Stimulated activated CD8-positive, alpha-beta memory T cell treated with anti-CD3 and anti-CD28 coated beads, Interleukin-12 subunit alpha, Interleukin-12 subunit beta, amount 100 ng/mL, for 1 hour (primary cell): Measurements from ENCODE around the gene RANBP3.
"Not testable (repeated sequence)": the region's sequence is repeated elsewhere in the genome, so short reads cannot be mapped to it uniquely, and the experiment has no call there.

ENCODE experiments used
- DNase-seq: peaks from one replicate; pipeline ENCODE4 v3.0.0-alpha.2; 2020; ENCODE audit warnings: low read depth

The RANBP3 gene

GRCh38 chr19:5977785-5978605 is at the start of gene RANBP3:
TSS of gene RANBP3 (minus strand) at chr19:5978140. CDS start at chr19:5978082, 58 bp downstream.
- DNase-seq = peak; percentile 97

- DNase-seq = no peak
Observed at GRCh38 chr19:6026390-6027227, 48.7 kb upstream of the RANBP3 start.

GRCh38 chr19:6024756-6025155 is 46.8 kb upstream of the RANBP3 start:
- not testable (repeated sequence) for DNase-seq

GRCh38 chr19:6023936-6024335 is 46.0 kb upstream of the RANBP3 start:
- DNase-seq = no peak

- no peak for DNase-seq
Observed at GRCh38 chr19:6023085-6023682, 45.2 kb upstream of the RANBP3 start.

- DNase-seq = no peak
Observed at GRCh38 chr19:6022570-6023064, 44.7 kb upstream of the RANBP3 start.

GRCh38 chr19:6021878-6022569 is 44.1 kb upstream of the RANBP3 start:
- DNase-seq = peak; percentile 63

GRCh38 chr19:6020972-6021805 is 43.2 kb upstream of the RANBP3 start:
- DNase-seq = no peak

GRCh38 chr19:6020166-6020882 is 42.4 kb upstream of the RANBP3 start:
- no peak for DNase-seq

- no peak for DNase-seq
Observed at GRCh38 chr19:6018786-6019185, 40.8 kb upstream of the RANBP3 start.

- no peak for DNase-seq
Observed at GRCh38 chr19:6017576-6017975, 39.6 kb upstream of the RANBP3 start.

- no peak for DNase-seq
Observed at GRCh38 chr19:6015841-6016545, 38.1 kb upstream of the RANBP3 start.

GRCh38 chr19:6014551-6015135 is 36.7 kb upstream of the RANBP3 start:
- no peak for DNase-seq

- no peak for DNase-seq
Observed at GRCh38 chr19:6012426-6013170, 34.7 kb upstream of the RANBP3 start.

- DNase-seq = no peak
Observed at GRCh38 chr19:6011794-6012193, 33.9 kb upstream of the RANBP3 start.

- no peak for DNase-seq
Observed at GRCh38 chr19:6011206-6011605, 33.3 kb upstream of the RANBP3 start.

GRCh38 chr19:6010107-6010506 is 32.2 kb upstream of the RANBP3 start:
- no peak for DNase-seq

- DNase-seq = no peak
Observed at GRCh38 chr19:6007866-6008265, 29.9 kb upstream of the RANBP3 start.

GRCh38 chr19:6006896-6007295 is 29.0 kb upstream of the RANBP3 start:
- DNase-seq = no peak
